Activated naive CD8-positive, alpha-beta T cell treated with anti-CD3 and anti-CD28 coated beads, Interleukin-2, amount 10 ng/mL, durations not matched to agents 7 days and 5 days (primary cell): ENCODE measurements around the gene GJA1. TPM values are rescaled to one million over a fixed set of nuclear protein-coding genes. Genes with fewer than 3 reads are reported as not detected.
"Not testable (repeated sequence)": the region's sequence is repeated elsewhere in the genome, so short reads cannot be mapped to it uniquely, and the experiment has no call there.

ENCODE experiments used
- ATAC-seq: fragments of 150-1000 bp; cut with Tn5 transposase; one replicate; pipeline ENCODE4 v1.10.0; 2021; ENCODE audit warnings: low read depth, moderate library complexity
- POLR2A ChIA-PET: fragments of 350-600 bp; sonication (Branson Sonifier 250); formaldehyde crosslinking; loops from one replicate; lab custom pipeline; 2021; ENCODE audit warnings: antibody characterized with exemption; lab: Charles Lee
- DNase-seq: peaks from one replicate; pipeline ENCODE4 v3.0.0; 2021
- H3K27ac Mint-ChIP-seq: one replicate; pipeline ENCODE4 v1.8.0; 2022; ENCODE audit warnings: mild to moderate bottlenecking, mixed read lengths
- H3K27me3 Mint-ChIP-seq: one replicate; pipeline ENCODE4 v1.8.0; 2022; ENCODE audit warnings: mild to moderate bottlenecking, moderate library complexity, mixed read lengths
- H3K36me3 Mint-ChIP-seq: one replicate; pipeline ENCODE4 v1.8.0; 2021; ENCODE audit warnings: mild to moderate bottlenecking, mixed read lengths
- H3K4me1 Mint-ChIP-seq: one replicate; pipeline ENCODE4 v1.8.0; 2021; ENCODE audit warnings: mixed read lengths
- H3K4me3 Mint-ChIP-seq: one replicate; pipeline ENCODE4 v1.8.0; 2022; ENCODE audit warnings: mild to moderate bottlenecking, moderate library complexity, mixed read lengths
- H3K9me3 Mint-ChIP-seq: one replicate; pipeline ENCODE4 v1.8.0; 2021; ENCODE audit warnings: mixed read lengths
- total RNA-seq, 2 experiments: library from RNA; stranded (reverse); gene quantifications; one replicate each; pipeline ENCODE4 v1.2.3, GENCODE V29; 2021

The GJA1 gene
- total RNA-seq, 2 experiments from 2014 or later, result not detected

- no peak overlapping the region for H3K4me3 Mint-ChIP-seq
- no peaks in the 10 kb centered on the region for H3K4me1 Mint-ChIP-seq
- ATAC-seq, result no peak
- no peaks in the 10 kb centered on the region for H3K36me3 Mint-ChIP-seq
- H3K27me3 Mint-ChIP-seq, result no peaks in the 10 kb centered on the region
- POLR2A ChIA-PET, result no interaction called here
- no peak overlapping the region for H3K27ac Mint-ChIP-seq
- no peak for DNase-seq
- no peaks in the 10 kb centered on the region for H3K9me3 Mint-ChIP-seq
Observed at GRCh38 chr6:121428872-121429756, 6.3 kb upstream of the GJA1 start.

GRCh38 chr6:121430514-121431460 lies 4.7 kb upstream of the GJA1 start:
- Mint-ChIP-seq H3K4me1 (no peaks in the 10 kb centered on the region), H3K4me3 (no peak overlapping the region), H3K9me3 (no peaks in the 10 kb centered on the region), H3K27me3 (peaks cover 7% of the 10 kb centered on the region), H3K36me3 (no peaks in the 10 kb centered on the region), H3K27ac (no peak overlapping the region)
- ATAC-seq, result no peak
- no peak for DNase-seq
- POLR2A ChIA-PET, result interaction anchor here (0.7 kb wide), 1 partner anchor 13 kb away, joined by 3 read pairs; no protein-coding TSS in a partner anchor

- H3K27ac Mint-ChIP-seq, H3K9me3 Mint-ChIP-seq, H3K4me3 Mint-ChIP-seq, POLR2A ChIA-PET, H3K36me3 Mint-ChIP-seq, H3K4me1 Mint-ChIP-seq, ATAC-seq, DNase-seq: not testable (repeated sequence)
- H3K27me3 Mint-ChIP-seq, result peaks cover 15% of the 10 kb centered on the region
Observed at GRCh38 chr6:121431776-121432175, 3.7 kb upstream of the GJA1 start.

GRCh38 chr6:121434037-121434770 lies 1.2 kb upstream of the GJA1 start:
- DNase-seq, result no peak
- no peak for ATAC-seq
- Mint-ChIP-seq H3K36me3 (no peaks in the 10 kb centered on the region), H3K27me3 (peaks cover 35% of the 10 kb centered on the region), H3K9me3 (no peaks in the 10 kb centered on the region), H3K4me3 (no peak overlapping the region), H3K27ac (no peak overlapping the region), H3K4me1 (peaks cover 15% of the 10 kb centered on the region)
- POLR2A ChIA-PET, result no interaction called here

- peaks cover 43% of the 10 kb centered on the region for H3K27me3 Mint-ChIP-seq
- H3K4me3 Mint-ChIP-seq, result peak overlapping the region; percentile 90
- no peaks in the 10 kb centered on the region for H3K9me3 Mint-ChIP-seq
- peaks cover 15% of the 10 kb centered on the region for H3K4me1 Mint-ChIP-seq
- DNase-seq (no peak), ATAC-seq (no peak)
- POLR2A ChIA-PET, result no interaction called here
- H3K36me3 Mint-ChIP-seq, result no peaks in the 10 kb centered on the region
- H3K27ac Mint-ChIP-seq, result no peak overlapping the region
Observed at GRCh38 chr6:121436274-121436857, 920 bp downstream of the GJA1 start.

GRCh38 chr6:121436960-121437850 lies 1.8 kb downstream of the GJA1 start:
- Mint-ChIP-seq H3K4me3 (peak overlapping the region; percentile 90), H3K9me3 (no peaks in the 10 kb centered on the region), H3K27ac (no peak overlapping the region), H3K4me1 (peaks cover 15% of the 10 kb centered on the region), H3K36me3 (no peaks in the 10 kb centered on the region), H3K27me3 (peaks cover 45% of the 10 kb centered on the region)
- POLR2A ChIA-PET, result no interaction called here
- ATAC-seq, result peak; percentile 36
- peak; percentile 41 for DNase-seq

- no peak for ATAC-seq
- no peaks in the 10 kb centered on the region for H3K36me3 Mint-ChIP-seq
- POLR2A ChIA-PET, result no interaction called here
- H3K4me1 Mint-ChIP-seq, result peaks cover 15% of the 10 kb centered on the region
- H3K27me3 Mint-ChIP-seq, result peaks cover 45% of the 10 kb centered on the region
- no peak overlapping the region for H3K27ac Mint-ChIP-seq
- H3K4me3 Mint-ChIP-seq, result peak overlapping the region; percentile 90
- H3K9me3 Mint-ChIP-seq, result no peaks in the 10 kb centered on the region
- DNase-seq, result no peak
Observed at GRCh38 chr6:121437851-121438651, 2.6 kb downstream of the GJA1 start.

GRCh38 chr6:121438869-121439268 lies 3.4 kb downstream of the GJA1 start:
- DNase-seq, result no peak
- POLR2A ChIA-PET, result no interaction called here
- H3K4me1 Mint-ChIP-seq, result peaks cover 15% of the 10 kb centered on the region
- no peak overlapping the region for H3K27ac Mint-ChIP-seq
- peaks cover 45% of the 10 kb centered on the region for H3K27me3 Mint-ChIP-seq
- no peaks in the 10 kb centered on the region for H3K9me3 Mint-ChIP-seq
- no peak overlapping the region for H3K4me3 Mint-ChIP-seq
- H3K36me3 Mint-ChIP-seq, result no peaks in the 10 kb centered on the region
- ATAC-seq, result no peak

- no peak overlapping the region for H3K4me3 Mint-ChIP-seq
- DNase-seq, result no peak
- H3K36me3 Mint-ChIP-seq, result no peaks in the 10 kb centered on the region
- peaks cover 45% of the 10 kb centered on the region for H3K27me3 Mint-ChIP-seq
- no peak for ATAC-seq
- no peaks in the 10 kb centered on the region for H3K9me3 Mint-ChIP-seq
- POLR2A ChIA-PET, result no interaction called here
- H3K4me1 Mint-ChIP-seq, result peaks cover 15% of the 10 kb centered on the region
- H3K27ac Mint-ChIP-seq, result no peak overlapping the region
Observed at GRCh38 chr6:121439475-121439874, 4.0 kb downstream of the GJA1 start.

GRCh38 chr6:121439926-121440325 lies 4.5 kb downstream of the GJA1 start:
- DNase-seq (no peak), ATAC-seq (no peak)
- Mint-ChIP-seq H3K4me3 (no peak overlapping the region), H3K36me3 (no peaks in the 10 kb centered on the region), H3K4me1 (peaks cover 15% of the 10 kb centered on the region), H3K9me3 (no peaks in the 10 kb centered on the region), H3K27me3 (peaks cover 45% of the 10 kb centered on the region), H3K27ac (no peak overlapping the region)
- POLR2A ChIA-PET, result no interaction called here

- peaks cover 34% of the 10 kb centered on the region for H3K27me3 Mint-ChIP-seq
- H3K4me3 Mint-ChIP-seq, result no peak overlapping the region
- POLR2A ChIA-PET, result no interaction called here
- no peaks in the 10 kb centered on the region for H3K36me3 Mint-ChIP-seq
- H3K4me1 Mint-ChIP-seq, result peaks cover 13% of the 10 kb centered on the region
- H3K27ac Mint-ChIP-seq, result no peak overlapping the region
- ATAC-seq, result no peak
- no peaks in the 10 kb centered on the region for H3K9me3 Mint-ChIP-seq
- no peak for DNase-seq
Observed at GRCh38 chr6:121441477-121441876, 6.0 kb downstream of the GJA1 start.
